Skeletal muscle cell (primary cell): ENCODE results near the gene GATA2.

Source experiments
- DNase-seq: peaks from one replicate; pipeline ENCODE4 v3.0.0-alpha.2; 2010; ENCODE audit warnings: low read depth
- H3K4me3 ChIP-seq: 2 replicates; pipeline ENCODE4 v1.5.1; 2011; ENCODE audit warnings: low read depth, mild to moderate bottlenecking, control low read depth, low read length, moderate library complexity

GATA2 gene

DNA sequence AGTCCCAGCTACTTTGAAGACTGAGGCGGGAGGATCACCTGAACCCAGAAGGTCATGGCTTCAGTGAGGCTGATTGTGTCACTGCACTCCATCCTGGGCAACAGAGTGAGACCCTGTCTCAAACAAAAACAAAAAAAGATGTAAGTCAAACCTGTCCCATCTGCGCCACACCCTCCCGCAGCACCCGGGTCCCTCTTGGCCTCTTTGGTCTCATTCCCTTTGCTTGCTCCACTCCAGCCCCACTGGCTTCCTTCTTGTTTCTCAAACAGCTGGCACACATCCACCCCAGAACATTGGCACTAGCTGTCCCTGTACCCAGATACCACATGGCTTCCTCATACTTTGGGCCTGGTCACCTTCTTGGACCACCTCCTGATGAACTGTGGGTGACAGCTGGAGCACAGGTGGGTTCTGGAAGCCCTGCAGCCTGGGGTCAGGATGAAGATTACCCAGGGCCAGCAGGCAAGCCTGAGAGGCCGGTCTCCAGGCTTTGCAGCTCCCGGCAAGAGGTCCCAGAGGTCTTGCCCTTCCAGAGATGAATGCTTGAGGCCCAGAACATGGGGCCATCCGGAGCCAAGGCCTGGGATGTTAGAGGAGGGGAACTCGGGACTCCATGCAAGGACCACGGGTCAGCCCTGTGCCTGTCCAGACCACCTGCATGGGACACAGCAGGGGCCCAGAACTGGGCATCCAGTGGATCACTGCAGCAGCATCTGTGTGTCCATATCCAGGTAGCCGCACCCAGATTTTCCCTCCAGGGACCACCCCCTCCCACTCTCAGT is 10.9 kb upstream of the GATA2 start:
- no peak overlapping the region for H3K4me3 ChIP-seq
- no peak for DNase-seq

- no peak for DNase-seq
- no peak overlapping the region for H3K4me3 ChIP-seq
Observed at GRCh38 chr3:128503164-128503651, 10.2 kb upstream of the GATA2 start.

DNA sequence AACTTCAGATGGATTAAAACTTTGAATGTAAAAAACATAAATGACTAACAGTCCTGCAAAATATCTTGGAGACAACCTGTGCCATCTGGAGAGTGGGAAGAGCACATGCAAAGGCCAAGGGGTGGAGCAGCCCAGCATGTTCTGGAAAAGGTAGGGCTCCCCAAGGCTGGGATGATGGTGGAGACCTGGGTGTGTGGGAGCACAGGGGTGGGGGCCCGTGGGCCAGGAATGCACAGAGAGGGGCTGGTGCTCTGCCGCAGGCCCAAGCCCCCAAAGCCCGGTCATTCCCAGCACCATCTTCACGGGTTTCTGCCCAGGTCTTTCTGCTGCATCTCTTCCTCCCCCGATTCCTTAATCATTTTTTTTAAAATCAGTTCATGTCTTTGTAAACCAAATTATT is 9.7 kb upstream of the GATA2 start:
- DNase-seq: no peak
- H3K4me3 ChIP-seq: no peak overlapping the region

GRCh38 chr3:128501431-128501830 is 8.4 kb upstream of the GATA2 start:
- DNase-seq: no peak
- no peak overlapping the region for H3K4me3 ChIP-seq

DNA sequence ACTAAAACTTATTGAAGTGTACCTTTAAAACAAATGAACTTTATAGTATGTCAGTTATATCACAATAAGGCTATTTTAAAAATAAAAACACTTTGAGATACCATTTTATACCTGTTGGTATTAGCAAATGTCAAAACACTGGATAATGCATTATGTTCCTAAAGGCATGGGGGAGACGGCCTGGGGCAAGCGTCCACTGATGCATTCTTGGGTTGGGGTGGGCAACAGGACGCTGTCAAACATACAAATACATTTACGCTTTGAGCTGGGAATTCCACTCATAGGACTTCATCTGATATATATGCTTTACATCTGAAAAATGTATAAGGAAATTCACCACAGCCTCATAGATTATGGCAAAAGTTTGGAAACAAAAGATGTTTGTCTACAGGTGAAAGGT is 7.6 kb upstream of the GATA2 start:
- no peak for DNase-seq
- H3K4me3 ChIP-seq: no peak overlapping the region

DNA sequence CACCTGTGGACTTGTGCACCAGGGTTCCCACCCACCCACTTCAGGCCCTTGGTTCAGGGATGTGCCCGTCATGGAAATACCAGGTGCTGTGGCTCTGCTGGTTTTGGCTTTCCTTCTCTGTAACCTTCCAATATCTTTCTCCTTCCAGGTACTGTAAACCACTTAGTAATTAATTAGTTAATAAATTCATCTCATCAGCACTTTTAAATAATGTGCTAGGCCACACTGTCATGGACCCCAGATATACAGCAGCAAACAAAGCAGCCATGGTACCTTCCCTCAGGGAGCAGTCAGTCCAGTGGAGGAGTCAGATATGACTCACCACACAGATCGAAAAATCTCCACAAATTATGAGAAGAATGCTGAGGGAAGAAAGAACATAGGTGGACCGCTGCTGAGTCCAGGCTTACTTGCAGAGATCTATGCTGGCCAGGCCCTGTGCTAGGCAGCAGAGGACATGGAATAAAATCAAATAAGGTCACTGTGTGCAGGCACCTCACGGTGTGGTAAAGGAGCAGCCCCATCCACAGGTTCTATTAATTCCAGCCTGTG is 6.8 kb upstream of the GATA2 start:
- DNase-seq: no peak
- no peak overlapping the region for H3K4me3 ChIP-seq

DNA sequence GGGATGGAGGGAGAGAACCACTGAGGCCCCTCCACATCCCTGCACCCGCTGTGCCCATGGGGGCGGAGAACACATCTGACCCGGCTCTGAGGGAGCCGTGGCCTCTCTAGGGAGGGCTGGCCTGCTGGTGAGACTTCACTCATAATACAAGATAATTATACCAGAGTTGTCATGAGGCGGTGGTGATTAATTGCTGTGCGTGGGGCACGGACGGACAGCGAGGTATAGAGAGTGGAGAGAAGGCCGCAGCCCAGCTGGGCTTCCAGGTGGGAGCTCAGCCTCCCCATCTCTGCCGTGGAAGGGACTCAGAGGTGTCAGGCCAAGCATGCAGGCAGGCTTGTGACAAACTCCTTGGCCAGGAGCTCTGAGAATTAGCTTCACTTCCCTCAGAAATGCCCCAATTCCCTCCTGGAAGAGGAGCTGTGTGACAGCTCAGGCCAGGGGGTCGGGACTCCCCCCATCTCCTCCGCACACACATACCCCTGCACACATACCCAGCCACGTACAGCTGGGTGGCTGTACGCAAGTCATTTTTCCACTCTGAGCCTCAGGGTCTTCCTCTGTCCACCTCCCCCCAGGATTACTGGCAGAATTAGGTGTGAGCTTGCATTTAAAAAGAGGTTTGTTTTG is 6.0 kb upstream of the GATA2 start:
- no peak for DNase-seq
- H3K4me3 ChIP-seq: no peak overlapping the region

- peak overlapping the region; percentile 56 for H3K4me3 ChIP-seq
Observed at GRCh38 chr3:128498127-128498626, 5.2 kb upstream of the GATA2 start.

DNA sequence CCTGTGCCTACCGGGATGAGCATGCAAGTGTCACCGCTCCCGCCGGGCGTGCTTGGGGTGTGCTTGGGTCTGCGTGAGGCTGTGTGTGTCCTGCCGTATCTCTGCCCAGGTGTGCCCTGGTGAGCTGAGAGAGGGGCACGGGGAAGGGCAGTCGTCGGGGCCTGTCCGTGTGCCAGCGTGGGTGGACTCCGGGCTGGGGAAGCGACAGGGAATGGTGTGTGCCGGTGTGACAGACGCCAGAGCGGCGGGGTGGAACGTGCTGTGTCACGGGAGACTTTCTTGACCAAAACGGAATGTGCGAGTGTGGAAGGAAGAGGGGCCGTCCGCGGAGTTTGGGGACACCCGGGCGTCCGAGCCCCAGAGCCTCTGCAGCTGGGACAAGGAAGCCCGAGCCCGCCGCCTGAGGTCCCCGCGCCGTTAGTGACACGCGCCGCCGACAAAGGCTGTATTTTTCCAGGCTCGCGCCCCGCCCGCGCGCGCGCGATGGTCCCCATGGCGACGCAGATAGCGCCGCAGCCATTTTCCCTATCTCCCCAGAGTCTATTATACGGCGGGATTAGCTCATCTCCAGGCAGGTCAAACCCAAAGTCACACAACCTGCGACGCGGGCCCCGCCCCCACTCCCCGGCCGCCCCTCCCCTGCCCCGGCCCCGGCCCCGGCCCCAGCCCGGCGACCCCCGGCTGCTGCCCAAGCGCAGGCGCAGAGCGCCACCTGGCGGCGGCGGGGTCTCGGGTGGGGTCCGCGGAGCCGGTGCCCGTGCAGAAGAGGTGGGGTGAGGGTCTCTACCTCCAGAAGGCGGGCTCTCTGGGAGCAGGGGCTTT is 4.5 kb upstream of the GATA2 start:
- H3K4me3 ChIP-seq: peak overlapping the region; percentile 56
- no peak for DNase-seq

More at GRCh38 chr3:128498127-128498626, 5.2 kb upstream of the GATA2 start:
- DNase-seq: no peak

- peak overlapping the region; percentile 56 for H3K4me3 ChIP-seq
- DNase-seq: no peak
Observed at GRCh38 chr3:128496602-128497304, 3.8 kb upstream of the GATA2 start.

- no peak overlapping the region for H3K4me3 ChIP-seq
- no peak for DNase-seq
Observed at GRCh38 chr3:128496019-128496601, 3.1 kb upstream of the GATA2 start.

DNA sequence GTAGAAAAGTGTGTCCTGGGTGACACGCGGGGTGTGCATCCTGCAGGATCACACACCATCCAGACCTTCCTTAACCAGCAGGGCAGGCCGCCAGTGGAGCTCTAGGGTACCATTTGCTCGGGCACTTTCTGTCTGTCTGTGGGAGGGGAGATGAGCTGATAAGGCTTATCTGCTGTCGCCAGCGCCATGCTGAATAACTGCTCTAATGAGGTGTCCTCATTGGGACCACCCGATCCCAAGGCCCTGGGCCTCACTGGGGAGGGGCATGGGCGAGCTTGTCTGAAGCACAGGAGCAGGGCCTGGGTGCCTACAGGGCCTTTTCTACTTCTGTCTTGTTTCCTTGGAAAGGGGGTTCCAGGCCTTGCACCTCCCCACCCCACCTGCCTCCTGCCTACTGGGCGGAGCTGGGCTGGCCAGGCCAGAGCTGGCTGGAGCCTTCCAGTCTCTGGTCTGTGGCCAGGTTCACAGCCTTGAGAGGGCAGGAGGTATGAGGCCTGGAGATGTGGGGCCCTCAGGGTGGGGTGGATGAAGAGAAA is 2.5 kb upstream of the GATA2 start:
- DNase-seq: no peak
- no peak overlapping the region for H3K4me3 ChIP-seq

- no peak overlapping the region for H3K4me3 ChIP-seq
- no peak for DNase-seq
Observed at GRCh38 chr3:128494367-128494650, 1.3 kb upstream of the GATA2 start.

DNA sequence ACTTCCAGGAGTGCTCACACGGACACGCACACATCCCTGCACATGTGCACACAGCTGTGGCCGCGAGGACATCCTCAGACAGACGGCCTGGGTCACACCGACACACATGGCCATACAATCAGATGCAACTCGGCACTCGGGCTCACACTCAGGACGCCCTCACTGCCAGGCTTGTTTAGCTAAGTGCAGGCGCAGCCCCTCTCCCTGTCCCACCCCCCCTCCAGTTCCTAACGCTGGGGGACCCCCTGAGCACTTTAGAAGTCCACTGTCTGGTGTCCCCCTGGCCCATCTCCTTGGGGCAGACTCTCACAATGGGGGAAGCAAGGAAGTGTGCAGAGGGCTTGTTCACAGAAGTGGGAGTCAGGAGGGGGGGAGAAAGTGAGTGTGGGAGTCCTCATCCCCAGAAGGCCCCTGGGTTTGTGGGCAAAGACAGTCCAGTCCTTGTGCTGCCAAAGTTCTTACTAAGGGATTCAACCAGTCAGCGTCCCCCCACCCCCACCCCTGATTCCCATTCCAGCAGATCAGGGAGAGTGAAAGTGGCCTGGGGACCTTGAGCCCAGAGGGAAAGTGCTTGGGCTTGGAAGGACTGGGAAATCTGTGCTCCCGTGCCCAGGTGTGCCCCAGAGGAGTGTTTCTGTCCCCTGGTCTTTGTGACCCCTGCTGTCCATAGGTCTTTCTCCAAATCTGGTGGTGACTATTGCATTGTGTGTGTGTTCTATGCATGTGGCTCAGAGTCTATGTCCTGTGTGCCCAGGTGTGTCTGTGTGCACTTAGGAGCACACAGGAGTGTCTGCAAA is 767 bp upstream of the GATA2 start:
- DNase-seq: no peak

DNA sequence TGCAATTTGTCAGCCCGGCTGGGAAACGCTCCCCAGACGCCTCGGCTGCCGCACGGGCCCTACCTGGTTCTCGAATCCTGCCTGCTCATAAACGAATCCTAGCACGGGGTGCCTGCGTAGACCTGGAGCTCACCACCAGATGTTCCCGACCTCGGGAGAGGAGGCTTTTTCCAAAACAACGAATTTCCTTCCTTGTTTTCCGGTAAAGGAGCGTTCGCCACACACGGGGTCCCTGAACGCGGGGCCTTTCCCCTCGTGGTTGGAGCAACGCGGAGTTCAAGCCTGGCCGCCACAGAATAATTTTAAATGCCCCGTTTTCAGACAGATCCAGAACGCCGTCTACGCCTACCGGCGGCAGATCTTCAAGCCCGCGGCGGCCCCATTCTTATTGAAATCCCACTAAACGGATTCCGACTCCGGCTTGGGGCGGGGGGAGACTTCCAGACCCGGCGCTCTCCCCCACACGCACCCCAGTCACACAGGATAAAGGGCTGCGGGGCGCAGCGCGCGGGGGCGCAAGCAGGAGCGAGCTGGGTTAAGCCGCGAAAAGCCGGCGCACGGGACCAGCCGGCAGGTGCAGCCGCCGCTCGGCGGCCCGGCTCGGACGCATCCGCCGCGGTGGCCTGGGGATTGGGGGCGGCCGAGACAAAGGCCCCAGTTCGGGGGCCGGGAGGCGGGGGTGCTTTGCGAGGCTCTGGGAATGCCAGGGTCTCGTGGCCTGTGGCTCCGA is 895 bp downstream of the GATA2 start:
- no peak overlapping the region for H3K4me3 ChIP-seq
- no peak for DNase-seq

More for the DNA sequence above, 767 bp upstream of the GATA2 start:
- no peak overlapping the region for H3K4me3 ChIP-seq

DNA sequence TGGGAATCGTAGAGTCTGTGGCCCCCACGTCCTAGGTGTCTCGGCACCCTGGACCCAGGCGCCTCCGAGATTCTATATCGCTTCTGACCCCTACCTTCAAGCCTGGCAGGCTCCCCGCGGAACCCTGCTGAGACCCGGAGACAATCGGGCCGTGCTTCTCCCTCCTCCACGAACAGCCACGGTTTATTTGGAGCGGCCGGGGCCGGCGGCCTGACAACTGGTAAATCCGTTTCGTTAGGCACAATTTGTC is 1.4 kb downstream of the GATA2 start:
- H3K4me3 ChIP-seq: no peak overlapping the region
- DNase-seq: no peak

DNA sequence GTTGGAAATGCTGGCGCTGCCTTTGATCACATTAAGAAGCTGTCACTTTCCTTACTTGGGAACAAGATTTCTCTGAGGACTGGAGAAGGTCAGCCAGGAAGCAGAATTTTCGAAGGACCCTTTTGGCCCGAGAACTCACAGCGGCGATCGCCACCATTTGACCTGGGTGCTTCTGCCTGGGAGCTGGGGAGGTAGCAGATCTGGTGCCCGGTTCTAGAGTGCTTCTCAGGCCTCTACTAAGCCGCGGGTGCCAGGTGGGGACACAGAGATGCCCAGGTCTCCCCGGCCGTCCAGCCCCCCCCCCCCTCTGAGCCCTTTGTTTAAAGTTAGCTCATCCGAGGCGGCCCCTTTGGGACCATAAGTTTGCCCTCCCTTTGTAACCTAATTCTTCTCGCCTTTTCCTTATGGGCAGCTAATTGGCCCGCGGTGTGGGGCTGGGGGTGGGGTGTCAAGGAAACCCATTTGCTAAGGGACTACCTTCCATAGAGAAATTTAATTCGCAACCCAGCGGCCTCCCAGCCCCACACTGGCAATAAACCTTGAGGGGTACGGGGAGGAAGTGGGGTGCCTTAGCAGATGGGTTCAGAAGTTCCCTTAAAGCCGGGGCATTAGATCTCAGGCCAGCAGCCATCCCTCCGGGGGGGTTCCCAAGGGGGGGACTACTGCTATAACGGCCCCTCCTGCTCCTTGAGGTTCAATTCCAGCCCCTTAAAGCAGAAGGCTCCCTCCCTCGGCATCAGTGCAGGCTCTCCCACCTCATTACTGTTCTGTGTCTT is 1.9 kb downstream of the GATA2 start:
- DNase-seq: no peak
- H3K4me3 ChIP-seq: no peak overlapping the region
